Right lobe of liver (tissue), 4 donors: Measurements from ENCODE around the gene CSF1R.

Experiments
- POLR2A ChIP-seq: fragments of 450-650 bp; IDR thresholded peaks from one replicate; pipeline ENCODE4 v1.6.1; 2017; ENCODE audit warnings: antibody characterized with exemption, mild to moderate bottlenecking
- TF ChIP-seq, protein P1 (sequence below), 4 donors: fragments of 200-600 bp in 3 of 4; fragments of 450-650 bp in 1 of 4; IDR thresholded peaks; one replicate each; pipeline versions ENCODE4 v1.5.1 to v1.8.0; 2016 to 2022; ENCODE audit warnings: antibody characterized with exemption in 4 of 4, mild to moderate bottlenecking in 2 of 4
- donor health status: DM: no; HTN: no; CAD: no.
- donor health status: DM: no; HTN: no; CAD: no.
- donor health status: DM: no; HTN: yes; CAD: no.

DNA sequence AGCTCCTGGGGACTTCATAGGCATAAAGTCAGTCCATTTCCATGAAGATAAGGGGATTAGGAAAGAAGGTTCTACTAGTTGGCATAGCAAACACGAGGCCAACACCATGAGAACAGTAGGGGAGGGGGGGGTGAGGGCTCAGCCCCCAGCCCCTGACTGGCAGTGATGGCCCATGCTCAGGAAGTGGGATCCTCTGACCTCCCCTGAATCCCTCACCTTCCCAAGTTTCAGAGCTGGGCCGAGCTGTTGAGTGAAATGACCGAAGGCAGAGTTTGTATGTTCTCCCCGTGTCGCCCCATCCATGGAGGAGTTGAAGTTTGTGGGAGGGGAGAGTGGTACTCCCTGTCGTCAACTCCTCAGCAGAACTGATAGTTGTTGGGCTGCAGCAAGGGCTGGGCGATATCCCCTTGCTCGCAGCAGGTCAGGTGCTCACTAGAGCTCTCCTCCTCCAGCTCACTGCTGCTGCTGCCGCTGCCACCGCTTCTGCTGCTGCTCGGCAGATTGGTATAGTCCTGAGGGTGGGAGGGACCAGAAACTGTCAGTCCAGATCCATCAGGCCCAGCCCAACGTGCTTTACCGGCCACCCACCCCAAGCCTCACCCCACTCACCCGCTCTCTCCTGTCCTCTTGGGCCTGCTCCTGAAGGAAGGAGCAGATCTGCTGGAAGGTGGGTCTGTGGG lies 32.5 kb downstream of the CSF1R start:
- TF ChIP-seq, protein P1, sequence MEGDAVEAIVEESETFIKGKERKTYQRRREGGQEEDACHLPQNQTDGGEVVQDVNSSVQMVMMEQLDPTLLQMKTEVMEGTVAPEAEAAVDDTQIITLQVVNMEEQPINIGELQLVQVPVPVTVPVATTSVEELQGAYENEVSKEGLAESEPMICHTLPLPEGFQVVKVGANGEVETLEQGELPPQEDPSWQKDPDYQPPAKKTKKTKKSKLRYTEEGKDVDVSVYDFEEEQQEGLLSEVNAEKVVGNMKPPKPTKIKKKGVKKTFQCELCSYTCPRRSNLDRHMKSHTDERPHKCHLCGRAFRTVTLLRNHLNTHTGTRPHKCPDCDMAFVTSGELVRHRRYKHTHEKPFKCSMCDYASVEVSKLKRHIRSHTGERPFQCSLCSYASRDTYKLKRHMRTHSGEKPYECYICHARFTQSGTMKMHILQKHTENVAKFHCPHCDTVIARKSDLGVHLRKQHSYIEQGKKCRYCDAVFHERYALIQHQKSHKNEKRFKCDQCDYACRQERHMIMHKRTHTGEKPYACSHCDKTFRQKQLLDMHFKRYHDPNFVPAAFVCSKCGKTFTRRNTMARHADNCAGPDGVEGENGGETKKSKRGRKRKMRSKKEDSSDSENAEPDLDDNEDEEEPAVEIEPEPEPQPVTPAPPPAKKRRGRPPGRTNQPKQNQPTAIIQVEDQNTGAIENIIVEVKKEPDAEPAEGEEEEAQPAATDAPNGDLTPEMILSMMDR (IDR thresholded peaks at IDR 0.05) = no peak
- no peak for TF ChIP-seq POLR2A
